Mononuclear cell (primary cell): ENCODE measurements around the gene PLAAT4. TPM values are rescaled to one million over a fixed set of nuclear protein-coding genes. Genes with fewer than 3 reads are reported as not detected.

Experiments
- H3K27me3 ChIP-seq: 2 replicates; pipeline ENCODE4 v1.6.0; 2011; ENCODE audit warnings: low read length, control low read depth; ENCODE audit not compliant: insufficient read depth
- H3K4me1 ChIP-seq: 2 replicates; pipeline ENCODE4 v1.5.1; 2011; ENCODE audit warnings: mild to moderate bottlenecking, low read length, control low read depth; ENCODE audit not compliant: insufficient read depth
- H3K4me3 ChIP-seq: 2 replicates; pipeline ENCODE4 v1.5.1; 2011; ENCODE audit warnings: mild to moderate bottlenecking, low read length, moderate library complexity
- H3K9me3 ChIP-seq: 2 replicates; pipeline ENCODE4 v1.5.1; 2011; ENCODE audit warnings: low read depth, mild to moderate bottlenecking, control low read depth, low read length
- total RNA-seq: library from RNA; depleted of rRNA; stranded (reverse); fragments of >200 nt; gene quantifications from one replicate; pipeline ENCODE4 v1.2.3, GENCODE V29; 2012

Gene PLAAT4
- total RNA-seq, 1 donor = 51.4 TPM

- no peaks in the 10 kb centered on the region for H3K4me1 ChIP-seq
- no peaks in the 10 kb centered on the region for H3K9me3 ChIP-seq
- no peak overlapping the region for H3K4me3 ChIP-seq
- no peaks in the 10 kb centered on the region for H3K27me3 ChIP-seq
Observed at GRCh38 chr11:63592975-63593395, 56.4 kb downstream of the PLAAT4 start.

GRCh38 chr11:63595296-63595695 is 58.7 kb downstream of the PLAAT4 start:
- Histone ChIP-seq H3K4me1 (no peaks in the 10 kb centered on the region), H3K4me3 (no peak overlapping the region), H3K9me3 (no peaks in the 10 kb centered on the region), H3K27me3 (no peaks in the 10 kb centered on the region)

Other genes with a start within 250 kb of the PLAAT4 start
- gene SLC22A9, start 167.0 kb upstream of the PLAAT4 start, total RNA-seq = not detected
- gene PLAAT5, start 45.6 kb upstream of the PLAAT4 start, total RNA-seq = 0.42 TPM
- gene LGALS12, start 30.7 kb upstream of the PLAAT4 start, total RNA-seq = 6.3 TPM
- gene PLAAT2, start 26.6 kb downstream of the PLAAT4 start, total RNA-seq = not detected
- 2.8 TPM for gene PLAAT3, start 77.6 kb downstream of the PLAAT4 start, total RNA-seq
- 29.8 TPM for gene ATL3, start 134.6 kb downstream of the PLAAT4 start, total RNA-seq
- gene RTN3, start 144.7 kb downstream of the PLAAT4 start, total RNA-seq = 65.1 TPM
- gene ZFTA, start 232.0 kb downstream of the PLAAT4 start, total RNA-seq = 2.6 TPM